SK-N-SH (cell line): ENCODE measurements around the gene EXOC3L1. TPM values are rescaled to one million over a fixed set of nuclear protein-coding genes. Genes with fewer than 3 reads are reported as not detected.

ENCODE experiments used
- CTCF ChIA-PET: fragments of 300-600, 350-600 bp; formaldehyde crosslinking; extraction: SDS; loops from one replicate; lab custom pipeline; 2021; lab: Yijun Ruan, JAX
- POLR2A ChIA-PET: fragments of 350-600 bp; sonication (Branson Sonifier 250); formaldehyde crosslinking; extraction: SDS; loops from one replicate; lab custom pipeline; 2020; ENCODE audit warnings: antibody characterized with exemption, inconsistent platforms; lab: Yijun Ruan, JAX
- DNase-seq: peaks from one replicate; pipeline ENCODE4 v3.0.0; 2012
- H2AFZ ChIP-seq: fragments of 200-600 bp; sonication (generic); 2 replicates; pipeline ENCODE4 v1.8.1; 2016; ENCODE audit warnings: antibody characterized with exemption, mild to moderate bottlenecking, low read depth
- H3F3A ChIP-seq: fragments of 200-600 bp; sonication (generic); replicated peaks from 2 replicates; pipeline ENCODE3; 2016; ENCODE audit warnings: antibody characterized with exemption, mild to moderate bottlenecking; ENCODE audit not compliant: insufficient read depth
- H3K27ac ChIP-seq, 2 experiments: fragments of 200-500 bp in 1 of 2; fragments of 200-600 bp in 1 of 2; sonication (Bioruptor generic) in 1 of 2; sonication (generic), shearing (Covaris generic) in 1 of 2; 2 replicates each; pipeline versions ENCODE4 v1.5.1 to v1.6.1; 2014 to 2016; ENCODE audit warnings: low read depth in 2 of 2, inconsistent platforms in 1 of 2, low read length in 1 of 2, mild to moderate bottlenecking in 1 of 2, mixed read lengths in 1 of 2
- H3K27me3 ChIP-seq: fragments of 200-600 bp; sonication (generic), shearing (Covaris generic); 2 replicates; pipeline ENCODE4 v1.6.1; 2016; ENCODE audit warnings: mixed run types; ENCODE audit not compliant: insufficient read depth
- H3K36me3 ChIP-seq, 2 experiments: fragments of 200-500 bp in 1 of 2; fragments of 200-600 bp in 1 of 2; sonication (Bioruptor generic) in 1 of 2; sonication (generic) in 1 of 2; replicated peaks in 1 of 2; 2 replicates each; pipeline versions ENCODE3 to v1.5.1; 2014 to 2016; ENCODE audit warnings: low read length in 1 of 2, mild to moderate bottlenecking in 1 of 2; ENCODE audit not compliant: insufficient read depth in 2 of 2, control insufficient read depth in 1 of 2
- H3K4me1 ChIP-seq, 2 experiments: fragments of 200-500 bp in 1 of 2; fragments of 200-600 bp in 1 of 2; sonication (Bioruptor generic) in 1 of 2; sonication (generic), shearing (Covaris generic) in 1 of 2; 2 replicates each; pipeline versions ENCODE4 v1.5.1 to v1.6.1; 2014 to 2016; ENCODE audit warnings: low read depth in 1 of 2, low read length in 1 of 2, mixed run types in 1 of 2; ENCODE audit not compliant: insufficient read depth in 2 of 2, control insufficient read depth in 1 of 2
- H3K4me2 ChIP-seq: fragments of 200-600 bp; sonication (generic), shearing (Covaris generic); 2 replicates; pipeline ENCODE4 v1.6.1; 2017; ENCODE audit warnings: mixed run types
- H3K4me3 ChIP-seq, 2 experiments: fragments of 200-500 bp in 1 of 2; fragments of 200-600 bp in 1 of 2; sonication (Bioruptor generic) in 1 of 2; sonication (generic), shearing (Covaris generic) in 1 of 2; 2 replicates each; pipeline versions ENCODE4 v1.5.1 to v1.8.1; 2014 to 2016; ENCODE audit warnings: low read depth in 2 of 2, inconsistent platforms in 1 of 2, low read length in 1 of 2, mild to moderate bottlenecking in 1 of 2, mixed read lengths in 1 of 2, moderate library complexity in 1 of 2
- H3K79me2 ChIP-seq: fragments of 200-600 bp; sonication (generic); 2 replicates; pipeline ENCODE4 v1.8.1; 2017; ENCODE audit warnings: mild to moderate bottlenecking; ENCODE audit not compliant: insufficient read depth
- H3K9ac ChIP-seq: fragments of 200-600 bp; sonication (generic); 2 replicates; pipeline ENCODE4 v1.6.1; 2017; ENCODE audit warnings: mixed run types
- H3K9me2 ChIP-seq: fragments of 200-600 bp; sonication (generic); 2 replicates; pipeline ENCODE4 v1.6.1; 2017; ENCODE audit warnings: mixed run types
- H3K9me3 ChIP-seq: fragments of 200-600 bp; sonication (generic); 2 replicates; pipeline ENCODE4 v1.6.1; 2017; ENCODE audit warnings: mixed run types, mild to moderate bottlenecking, moderate library complexity
- H4K20me1 ChIP-seq: fragments of 200-600 bp; sonication (generic); 2 replicates; pipeline ENCODE4 v1.6.1; 2017; ENCODE audit warnings: mild to moderate bottlenecking, mixed run types; ENCODE audit not compliant: insufficient read depth
- CHD2 ChIP-seq: fragments of 150-350 bp; IDR thresholded peaks from 2 replicates; pipeline ENCODE4 v1.6.1; 2018; ENCODE audit warnings: low read length; ENCODE audit not compliant: partially characterized antibody
- JUND ChIP-seq: IDR thresholded peaks from 2 replicates; pipeline ENCODE4 v1.4.0; 2012
- MEF2A ChIP-seq: IDR thresholded peaks from 2 replicates; pipeline ENCODE4 v1.4.0; 2012; ENCODE audit warnings: low read depth, borderline replicate concordance
- MXI1 ChIP-seq: IDR thresholded peaks from 2 replicates; pipeline ENCODE4 v1.6.1; 2012; ENCODE audit warnings: mild to moderate bottlenecking, low read depth, low read length, improper control_type of control experiment
- NRF1 ChIP-seq: IDR thresholded peaks from 2 replicates; pipeline ENCODE4 v1.6.1; 2012; ENCODE audit warnings: low read depth, mild to moderate bottlenecking, low read length
- RAD21 ChIP-seq: IDR thresholded peaks from 2 replicates; pipeline ENCODE4 v1.6.1; 2012; ENCODE audit warnings: mild to moderate bottlenecking, low read length
- RXRA ChIP-seq: IDR thresholded peaks from 2 replicates; pipeline ENCODE4 v1.4.0; 2012; ENCODE audit warnings: low read depth, mild to moderate bottlenecking, borderline replicate concordance
- SMC3 ChIP-seq: IDR thresholded peaks from 2 replicates; pipeline ENCODE4 v1.6.1; 2012; ENCODE audit warnings: low read depth, low read length, improper control_type of control experiment
- whole genome bisulfite sequencing: methylation state at CpG from one replicate; pipeline ENCODE4 v1.1.6; 2017; ENCODE audit warnings: low lambda C conversion rate; 5-methylcytosine and 5-hydroxymethylcytosine counted together
- polyA plus RNA-seq, 3 experiments: library from polyadenylated mRNA; depleted of rRNA; stranded (reverse); fragments of >200 nt; gene quantifications; 2 replicates each; pipeline ENCODE4 v1.2.3, GENCODE V29; 2012
- TF ChIP-seq, protein P1 (sequence below): fragments of 150-350 bp; IDR thresholded peaks from 2 replicates; pipeline ENCODE4 v1.6.1; 2016; ENCODE audit warnings: mild to moderate bottlenecking, low read depth, low read length
- TF ChIP-seq, protein P2 (sequence below): IDR thresholded peaks from 2 replicates; pipeline ENCODE4 v1.4.0; 2012; ENCODE audit warnings: low read depth
- TF ChIP-seq, protein P3 (sequence below): fragments of 150-350 bp; IDR thresholded peaks from 2 replicates; pipeline ENCODE4 v1.6.1; 2017; ENCODE audit warnings: antibody characterized with exemption, low read length, low read depth, borderline replicate concordance
- TF ChIP-seq, protein P4 (sequence below): IDR thresholded peaks from 2 replicates; pipeline ENCODE4 v1.6.1; 2012; ENCODE audit warnings: mild to moderate bottlenecking, low read depth, low read length, moderate library complexity
- TF ChIP-seq, protein P5 (sequence below): IDR thresholded peaks from 2 replicates; pipeline ENCODE4 v1.4.0; 2012; ENCODE audit warnings: low read depth, borderline replicate concordance

Gene EXOC3L1
- polyA plus RNA-seq, 1 of the 3 experiments (the other 2 are of a cell fraction): 0.46 TPM

DNA sequence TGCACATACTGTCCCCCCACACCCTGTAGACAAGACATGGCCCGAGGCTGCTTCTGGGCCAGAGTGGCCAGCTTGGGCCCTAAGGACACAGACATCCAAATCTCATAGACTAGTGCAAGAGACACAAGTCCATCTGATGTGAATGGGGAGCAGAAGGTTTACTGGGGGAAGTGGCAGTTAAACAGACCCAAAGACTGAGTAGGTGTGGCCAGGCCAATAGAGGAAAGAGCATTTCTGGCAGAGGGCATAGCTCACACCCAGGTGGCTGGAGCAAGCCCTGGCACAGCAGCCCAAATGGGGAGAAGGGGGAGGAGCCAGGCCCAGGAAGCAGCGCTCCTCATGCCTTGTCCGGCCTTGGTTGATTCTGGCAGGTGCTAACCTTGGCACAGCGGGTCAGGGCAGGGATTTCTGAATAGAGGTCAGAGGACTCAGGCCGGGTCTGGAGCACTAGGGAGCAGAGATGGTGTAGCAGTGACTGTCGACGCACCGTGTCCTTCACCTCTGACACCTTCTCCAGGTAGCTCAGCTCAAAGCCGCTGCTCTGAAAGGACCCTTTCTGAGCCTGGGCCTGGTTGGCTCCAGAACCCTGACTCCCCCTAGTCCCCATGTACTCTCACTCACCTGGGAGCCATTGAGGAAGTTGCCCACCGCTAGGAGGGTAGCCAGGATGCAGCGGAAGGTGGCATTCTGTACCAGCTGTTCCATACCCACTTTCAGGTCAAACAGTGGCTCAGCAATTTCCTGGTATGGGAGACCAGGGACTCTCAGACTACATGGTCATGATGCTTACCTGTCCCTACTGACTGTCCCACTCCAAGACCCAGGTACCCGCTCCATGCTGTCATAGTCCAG, 41.1 kb upstream of the EXOC3L1 start:
- ChIA-PET CTCF (interaction anchor here (0.9 to 2.1 kb wide), 3 partner anchors 15 to 250 kb away, joined by 3 to 7 read pairs (median 3); no protein-coding TSS in a partner anchor), POLR2A (no interaction called here)
- no peak overlapping the region for H2AFZ ChIP-seq
- peaks cover 0 to 15% of the 10 kb centered on the region in 2 experiments; a peak in 2 of 4 replicates for H3K4me1 ChIP-seq
- H3K4me3 ChIP-seq: no peak overlapping the region
- 93% methylated on average over 3 of the region's 12 CpGs for WGBS
- TF ChIP-seq SMC3: no peak
- TF ChIP-seq, protein P1, sequence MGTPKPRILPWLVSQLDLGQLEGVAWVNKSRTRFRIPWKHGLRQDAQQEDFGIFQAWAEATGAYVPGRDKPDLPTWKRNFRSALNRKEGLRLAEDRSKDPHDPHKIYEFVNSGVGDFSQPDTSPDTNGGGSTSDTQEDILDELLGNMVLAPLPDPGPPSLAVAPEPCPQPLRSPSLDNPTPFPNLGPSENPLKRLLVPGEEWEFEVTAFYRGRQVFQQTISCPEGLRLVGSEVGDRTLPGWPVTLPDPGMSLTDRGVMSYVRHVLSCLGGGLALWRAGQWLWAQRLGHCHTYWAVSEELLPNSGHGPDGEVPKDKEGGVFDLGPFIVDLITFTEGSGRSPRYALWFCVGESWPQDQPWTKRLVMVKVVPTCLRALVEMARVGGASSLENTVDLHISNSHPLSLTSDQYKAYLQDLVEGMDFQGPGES: no peak
- TF ChIP-seq, protein P2, sequence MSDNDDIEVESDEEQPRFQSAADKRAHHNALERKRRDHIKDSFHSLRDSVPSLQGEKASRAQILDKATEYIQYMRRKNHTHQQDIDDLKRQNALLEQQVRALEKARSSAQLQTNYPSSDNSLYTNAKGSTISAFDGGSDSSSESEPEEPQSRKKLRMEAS: no peak
- no peak for TF ChIP-seq MEF2A
- TF ChIP-seq RAD21: no peak
- TF ChIP-seq JUND: no peak
- TF ChIP-seq, protein P3, sequence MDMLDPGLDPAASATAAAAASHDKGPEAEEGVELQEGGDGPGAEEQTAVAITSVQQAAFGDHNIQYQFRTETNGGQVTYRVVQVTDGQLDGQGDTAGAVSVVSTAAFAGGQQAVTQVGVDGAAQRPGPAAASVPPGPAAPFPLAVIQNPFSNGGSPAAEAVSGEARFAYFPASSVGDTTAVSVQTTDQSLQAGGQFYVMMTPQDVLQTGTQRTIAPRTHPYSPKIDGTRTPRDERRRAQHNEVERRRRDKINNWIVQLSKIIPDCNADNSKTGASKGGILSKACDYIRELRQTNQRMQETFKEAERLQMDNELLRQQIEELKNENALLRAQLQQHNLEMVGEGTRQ: no peak
- no peak overlapping the region for H3K9ac ChIP-seq
- no peak overlapping the region for H3K4me2 ChIP-seq
- H3K36me3 ChIP-seq: peaks cover 42 to 59% of the 10 kb centered on the region in 2 experiments
- H3K27ac ChIP-seq: no peak overlapping the region
- H3F3A ChIP-seq: peaks cover 30% of the 10 kb centered on the region
- H3K79me2 ChIP-seq: peaks cover 32% of the 10 kb centered on the region
- no peaks in the 10 kb centered on the region for H4K20me1 ChIP-seq
- H3K9me3 ChIP-seq: no peaks in the 10 kb centered on the region
- H3K9me2 ChIP-seq: no peaks in the 10 kb centered on the region
- no peak for DNase-seq
- no peaks in the 10 kb centered on the region for H3K27me3 ChIP-seq

DNA sequence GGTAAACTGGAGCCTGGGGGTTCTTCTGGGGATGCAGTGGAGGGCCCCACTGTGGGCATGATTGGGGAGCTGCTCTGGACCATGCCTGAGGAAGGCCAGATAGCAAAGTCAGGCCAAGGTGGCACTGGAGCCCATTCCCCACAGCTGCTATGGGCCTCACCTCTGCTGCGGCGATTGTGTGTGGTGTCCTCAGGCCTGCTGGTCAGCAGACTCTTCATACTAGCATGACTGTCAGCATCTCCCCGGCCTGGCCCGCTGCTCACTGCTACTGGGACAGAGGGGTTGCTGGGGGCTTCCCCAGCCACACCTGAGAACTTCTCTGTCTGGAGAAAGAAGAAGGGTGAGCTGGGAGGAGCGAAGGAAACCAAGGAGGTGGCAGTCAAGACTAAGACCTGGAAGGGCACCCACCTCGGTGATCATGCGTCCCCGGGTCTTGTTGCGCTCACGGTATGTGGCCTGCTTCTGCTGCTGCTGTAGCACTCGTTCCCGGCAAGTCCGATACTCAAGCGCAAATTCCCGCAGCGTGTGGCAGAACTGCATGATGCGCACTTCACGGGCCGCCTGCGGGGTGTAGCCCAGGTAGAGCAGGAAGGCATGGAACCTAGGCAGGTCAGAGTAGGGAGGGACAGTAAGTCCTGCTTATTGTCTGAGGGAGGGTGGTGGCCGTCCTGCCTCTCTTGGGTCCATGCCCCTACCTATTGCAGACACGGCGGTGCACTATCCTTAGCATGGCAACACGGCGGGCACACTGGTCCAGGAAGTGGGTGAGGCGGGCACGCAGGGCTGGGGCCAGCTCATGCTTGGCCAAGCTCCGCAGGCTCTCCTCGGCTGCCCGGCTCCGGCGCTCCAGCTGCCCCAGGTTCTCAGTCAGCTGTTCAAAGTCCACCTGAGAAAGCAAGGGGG, 40.2 kb upstream of the EXOC3L1 start:
- Histone ChIP-seq H3K36me3 (peaks cover 34 to 52% of the 10 kb centered on the region in 2 experiments), H3K27me3 (no peaks in the 10 kb centered on the region), H3K79me2 (peaks cover 40% of the 10 kb centered on the region), H3F3A (peaks cover 28% of the 10 kb centered on the region), H2AFZ (no peak overlapping the region), H3K9me2 (no peaks in the 10 kb centered on the region), H3K9ac (no peak overlapping the region), H3K4me2 (no peak overlapping the region), H3K27ac (no peak overlapping the region), H3K9me3 (no peaks in the 10 kb centered on the region), H3K4me3 (no peak overlapping the region), H3K4me1 (peaks cover 0 to 22% of the 10 kb centered on the region in 2 experiments; a peak in 2 of 4 replicates), H4K20me1 (no peaks in the 10 kb centered on the region)
- TF ChIP-seq RXRA (no peak), NRF1 (no peak), CHD2 (no peak), SMC3 (no peak), MXI1 (no peak)
- TF ChIP-seq, protein P4, sequence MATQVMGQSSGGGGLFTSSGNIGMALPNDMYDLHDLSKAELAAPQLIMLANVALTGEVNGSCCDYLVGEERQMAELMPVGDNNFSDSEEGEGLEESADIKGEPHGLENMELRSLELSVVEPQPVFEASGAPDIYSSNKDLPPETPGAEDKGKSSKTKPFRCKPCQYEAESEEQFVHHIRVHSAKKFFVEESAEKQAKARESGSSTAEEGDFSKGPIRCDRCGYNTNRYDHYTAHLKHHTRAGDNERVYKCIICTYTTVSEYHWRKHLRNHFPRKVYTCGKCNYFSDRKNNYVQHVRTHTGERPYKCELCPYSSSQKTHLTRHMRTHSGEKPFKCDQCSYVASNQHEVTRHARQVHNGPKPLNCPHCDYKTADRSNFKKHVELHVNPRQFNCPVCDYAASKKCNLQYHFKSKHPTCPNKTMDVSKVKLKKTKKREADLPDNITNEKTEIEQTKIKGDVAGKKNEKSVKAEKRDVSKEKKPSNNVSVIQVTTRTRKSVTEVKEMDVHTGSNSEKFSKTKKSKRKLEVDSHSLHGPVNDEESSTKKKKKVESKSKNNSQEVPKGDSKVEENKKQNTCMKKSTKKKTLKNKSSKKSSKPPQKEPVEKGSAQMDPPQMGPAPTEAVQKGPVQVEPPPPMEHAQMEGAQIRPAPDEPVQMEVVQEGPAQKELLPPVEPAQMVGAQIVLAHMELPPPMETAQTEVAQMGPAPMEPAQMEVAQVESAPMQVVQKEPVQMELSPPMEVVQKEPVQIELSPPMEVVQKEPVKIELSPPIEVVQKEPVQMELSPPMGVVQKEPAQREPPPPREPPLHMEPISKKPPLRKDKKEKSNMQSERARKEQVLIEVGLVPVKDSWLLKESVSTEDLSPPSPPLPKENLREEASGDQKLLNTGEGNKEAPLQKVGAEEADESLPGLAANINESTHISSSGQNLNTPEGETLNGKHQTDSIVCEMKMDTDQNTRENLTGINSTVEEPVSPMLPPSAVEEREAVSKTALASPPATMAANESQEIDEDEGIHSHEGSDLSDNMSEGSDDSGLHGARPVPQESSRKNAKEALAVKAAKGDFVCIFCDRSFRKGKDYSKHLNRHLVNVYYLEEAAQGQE: no peak
- TF ChIP-seq, protein P5, sequence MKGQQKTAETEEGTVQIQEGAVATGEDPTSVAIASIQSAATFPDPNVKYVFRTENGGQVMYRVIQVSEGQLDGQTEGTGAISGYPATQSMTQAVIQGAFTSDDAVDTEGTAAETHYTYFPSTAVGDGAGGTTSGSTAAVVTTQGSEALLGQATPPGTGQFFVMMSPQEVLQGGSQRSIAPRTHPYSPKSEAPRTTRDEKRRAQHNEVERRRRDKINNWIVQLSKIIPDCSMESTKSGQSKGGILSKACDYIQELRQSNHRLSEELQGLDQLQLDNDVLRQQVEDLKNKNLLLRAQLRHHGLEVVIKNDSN: no peak
- ChIA-PET CTCF (interaction anchor here (1.5 kb wide), 1 partner anchor 18 kb away, joined by 4 read pairs; no protein-coding TSS in a partner anchor), POLR2A (no interaction called here)
- DNase-seq: no peak
- WGBS: 93% methylated on average over 16 of the region's 32 CpGs
